HG03571 (cell line): ENCODE results near the gene NFATC3.

Experiments used
- ATAC-seq: cut with Tn5 transposase; IDR thresholded peaks from one replicate; pipeline ENCODE4 v1.9.1; 2021; ENCODE audit not compliant: unreplicated experiment

NFATC3 gene

GRCh38 chr16:68229431-68230175 is 144.4 kb downstream of the NFATC3 start:
- no peak for ATAC-seq

- ATAC-seq: no peak
Observed at GRCh38 chr16:68230176-68230571, 145.0 kb downstream of the NFATC3 start.

GRCh38 chr16:68230956-68231355 is 145.8 kb downstream of the NFATC3 start:
- ATAC-seq: no peak

- ATAC-seq: no peak
Observed at GRCh38 chr16:68231384-68232136, 146.4 kb downstream of the NFATC3 start.

- ATAC-seq: no peak
Observed at GRCh38 chr16:68232335-68232734, 147.2 kb downstream of the NFATC3 start.

GRCh38 chr16:68233085-68233834 is 148.1 kb downstream of the NFATC3 start:
- ATAC-seq: no peak

- no peak for ATAC-seq
Observed at GRCh38 chr16:68233835-68234187, 148.6 kb downstream of the NFATC3 start.

GRCh38 chr16:68234188-68235107 is 149.3 kb downstream of the NFATC3 start:
- no peak for ATAC-seq

- no peak for ATAC-seq
Observed at GRCh38 chr16:68235108-68235886, 150.1 kb downstream of the NFATC3 start.

GRCh38 chr16:68235887-68236136 is 150.6 kb downstream of the NFATC3 start, which contains the start of gene ESRP2:
Gene ESRP2 (minus strand): TSS chr16:68236127. CDS start chr16:68236045, 82 bp downstream.
- ATAC-seq: no peak

- ATAC-seq: no peak
Observed at GRCh38 chr16:68236137-68236825, 151.1 kb downstream of the NFATC3 start.

GRCh38 chr16:68236826-68237242 is 151.7 kb downstream of the NFATC3 start:
- no peak for ATAC-seq

- peak; percentile 71 for ATAC-seq
Observed at GRCh38 chr16:68237243-68238028, 152.3 kb downstream of the NFATC3 start.

- no peak for ATAC-seq
Observed at GRCh38 chr16:68238029-68238345, 152.8 kb downstream of the NFATC3 start.

- no peak for ATAC-seq
Observed at GRCh38 chr16:68242085-68242484, 156.9 kb downstream of the NFATC3 start.

- no peak for ATAC-seq
Observed at GRCh38 chr16:68242926-68243858, 158.0 kb downstream of the NFATC3 start.

- ATAC-seq: no peak
Observed at GRCh38 chr16:68244481-68244902, 159.3 kb downstream of the NFATC3 start.
